ENCODE measurements around the gene ACVRL1. TPM values are rescaled to one million over a fixed set of nuclear protein-coding genes. Genes with fewer than 3 reads are reported as not detected.

Gene ACVRL1
- total and polyA plus RNA-seq, 5 experiments from 2014 or later: not detected

DNA sequence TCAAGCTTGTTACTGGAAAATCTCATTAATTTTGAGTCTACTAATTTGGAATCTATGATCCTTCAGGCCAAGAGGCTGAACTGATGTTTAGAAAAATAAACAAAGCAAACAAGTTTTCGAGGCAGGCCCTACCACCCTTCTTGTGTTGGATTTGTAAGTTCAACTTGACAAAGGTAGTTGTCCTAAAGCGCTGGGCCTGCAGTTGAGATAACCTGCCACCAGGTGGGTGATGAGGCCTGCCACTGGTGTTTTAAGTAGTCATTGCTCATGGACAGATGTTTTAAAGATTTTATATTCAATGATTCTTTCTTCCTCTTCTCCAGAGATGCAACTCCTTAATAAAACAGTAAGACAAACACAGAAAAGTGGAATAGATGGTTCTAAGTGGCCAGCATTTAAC, 19.4 kb downstream of the ACVRL1 start:
- peaks cover 5 to 21% (median 9%) of the 10 kb centered on the region in 4 donors for H3K4me1 Mint-ChIP-seq
- no peaks in the 10 kb centered on the region for H3K9me3 Mint-ChIP-seq
- no peak overlapping the region for H3K27ac Mint-ChIP-seq
- no peaks in the 10 kb centered on the region for H3K27me3 Mint-ChIP-seq
- DNase-seq (peak in 9 of 10 donors; percentile 24 to 72 (median 36)), ATAC-seq (peak; percentile 62 to 67)
- no peaks in the 10 kb centered on the region for H3K36me3 Mint-ChIP-seq
- POLR2A ChIA-PET: no interaction called here
- H3K4me3 Mint-ChIP-seq: no peak overlapping the region

DNA sequence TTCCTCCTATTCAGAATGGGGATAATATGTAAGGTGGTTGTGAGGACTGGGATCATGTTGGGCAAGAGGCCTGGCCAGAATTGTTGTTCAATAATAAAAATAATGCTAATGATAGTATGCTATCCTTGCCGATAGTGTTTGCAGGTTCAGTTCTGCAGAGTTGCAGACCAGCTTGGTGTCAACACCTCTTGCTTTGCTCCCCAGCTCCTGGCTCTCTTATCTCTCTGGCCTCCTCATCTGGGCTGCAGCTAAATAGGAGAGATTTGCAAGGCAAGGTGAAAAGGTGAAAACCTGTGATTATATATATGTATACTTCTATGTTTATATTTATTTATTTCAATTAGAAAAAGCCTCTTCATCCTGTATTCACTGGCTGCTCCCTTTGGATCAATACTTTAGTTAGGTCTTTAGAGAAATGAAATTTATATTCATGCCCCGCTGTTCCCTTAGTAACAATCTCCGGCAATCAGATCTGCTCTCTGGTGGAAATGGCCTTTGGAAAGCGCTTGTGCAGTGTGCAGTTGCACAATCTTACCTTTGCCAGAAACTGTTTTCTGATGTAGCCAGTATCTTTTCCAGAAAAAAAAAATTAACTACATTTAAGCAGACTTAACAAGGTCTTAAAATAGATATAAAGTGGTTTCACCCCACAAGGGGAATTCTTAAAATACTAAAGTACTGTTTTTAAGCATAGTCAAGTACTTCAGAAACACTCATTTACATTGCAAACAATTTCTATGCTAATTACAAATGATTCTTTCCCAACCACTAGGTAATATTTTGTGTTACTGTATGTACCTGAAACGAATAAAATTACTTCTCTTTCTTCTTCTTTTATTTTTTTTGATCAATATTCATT, 25.1 kb downstream of the ACVRL1 start:
- POLR2A ChIA-PET: no interaction called here
- Mint-ChIP-seq H3K27me3 (no peaks in the 10 kb centered on the region), H3K4me1 (no peaks in the 10 kb centered on the region), H3K36me3 (no peaks in the 10 kb centered on the region), H3K27ac (no peak overlapping the region), H3K9me3 (no peaks in the 10 kb centered on the region), H3K4me3 (no peak overlapping the region)
- ATAC-seq (no peak), DNase-seq (peak in 1 of 10 donors; percentile 10)

DNA sequence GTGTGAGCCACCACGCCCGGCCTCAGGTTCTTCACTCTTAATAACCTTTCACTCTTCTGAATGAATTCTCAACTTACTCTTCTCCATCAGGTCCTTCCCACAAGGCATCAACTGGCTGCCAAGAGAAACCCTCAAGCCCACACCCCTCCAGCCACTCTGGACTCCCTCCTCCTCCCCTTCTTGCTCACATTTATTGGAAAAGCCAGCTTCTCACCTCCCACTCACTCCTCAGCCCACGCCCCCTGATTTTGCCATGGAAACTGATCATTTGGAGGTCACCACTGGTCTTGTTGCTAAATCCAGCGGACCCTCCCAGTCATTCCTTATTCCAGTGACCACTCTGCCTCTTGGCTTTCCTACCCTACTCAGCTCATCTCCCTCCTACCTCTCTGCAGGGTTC, 26.8 kb downstream of the ACVRL1 start:
- no peaks in the 10 kb centered on the region for H3K27me3 Mint-ChIP-seq
- H3K4me3 Mint-ChIP-seq: no peak overlapping the region
- DNase-seq (no peak), ATAC-seq (no peak)
- H3K4me1 Mint-ChIP-seq: no peaks in the 10 kb centered on the region
- H3K9me3 Mint-ChIP-seq: no peaks in the 10 kb centered on the region
- POLR2A ChIA-PET: no interaction called here
- H3K36me3 Mint-ChIP-seq: no peaks in the 10 kb centered on the region
- no peak overlapping the region for H3K27ac Mint-ChIP-seq

DNA sequence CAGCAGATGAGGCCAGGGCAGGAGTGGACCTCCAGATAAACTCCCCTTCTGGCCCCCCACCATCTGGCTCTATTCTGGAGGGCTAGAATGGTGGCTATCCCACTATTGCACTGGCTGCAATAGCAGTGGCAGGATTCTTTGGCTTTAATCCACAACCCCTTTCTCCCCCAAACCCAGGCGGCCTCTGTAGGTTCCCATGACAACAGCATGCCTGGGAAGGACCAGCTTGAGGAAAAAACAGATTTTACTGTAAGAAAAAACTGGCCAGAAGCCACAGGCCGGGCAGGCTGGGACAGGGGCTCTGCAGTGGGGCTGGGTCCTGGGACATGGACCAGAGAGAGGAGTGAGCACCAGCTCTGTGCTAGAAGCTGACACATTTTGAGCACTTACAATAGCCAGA, 30.6 kb downstream of the ACVRL1 start:
- POLR2A ChIA-PET: no interaction called here

DNA sequence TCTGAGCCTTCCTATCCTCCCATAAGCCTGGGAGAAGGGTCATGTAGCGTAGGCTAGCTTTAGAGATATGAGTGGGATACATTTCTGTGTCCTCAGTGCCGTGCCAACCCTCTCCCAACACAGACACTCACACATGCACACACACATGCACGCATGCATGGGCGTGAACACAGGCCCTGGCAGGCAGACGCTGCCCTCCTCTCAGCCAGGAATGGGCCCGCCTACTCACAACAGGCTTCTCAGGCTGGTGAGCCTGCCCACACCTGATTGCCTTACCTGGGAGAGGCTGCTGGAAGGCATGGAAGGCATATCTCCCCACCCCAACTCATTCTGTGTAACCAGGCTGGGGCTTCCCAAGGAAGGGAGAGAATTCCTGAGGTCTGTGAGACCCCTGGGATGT, 31.4 kb downstream of the ACVRL1 start:
- DNase-seq: no peak
- no peaks in the 10 kb centered on the region for H3K36me3 Mint-ChIP-seq
- H3K4me3 Mint-ChIP-seq: no peak overlapping the region
- POLR2A ChIA-PET: no interaction called here
- H3K9me3 Mint-ChIP-seq: peaks cover 0 to 5% (median 0%) of the 10 kb centered on the region in 9 donors
- no peak overlapping the region for H3K27ac Mint-ChIP-seq
- H3K27me3 Mint-ChIP-seq: peaks cover 0 to 17% (median 7%) of the 10 kb centered on the region in 5 donors
- H3K4me1 Mint-ChIP-seq: peaks cover 2 to 8% (median 6%) of the 10 kb centered on the region in 4 donors
- no peak for ATAC-seq

More for the DNA sequence above, 30.6 kb downstream of the ACVRL1 start:
- no peak for ATAC-seq
- H3K36me3 Mint-ChIP-seq: no peaks in the 10 kb centered on the region
- no peak overlapping the region for H3K4me3 Mint-ChIP-seq
- no peaks in the 10 kb centered on the region for H3K9me3 Mint-ChIP-seq
- H3K4me1 Mint-ChIP-seq: peaks cover 2 to 8% (median 6%) of the 10 kb centered on the region in 4 donors
- no peak for DNase-seq
- no peak overlapping the region for H3K27ac Mint-ChIP-seq
- H3K27me3 Mint-ChIP-seq: peaks cover 0 to 17% (median 7%) of the 10 kb centered on the region in 5 donors

DNA sequence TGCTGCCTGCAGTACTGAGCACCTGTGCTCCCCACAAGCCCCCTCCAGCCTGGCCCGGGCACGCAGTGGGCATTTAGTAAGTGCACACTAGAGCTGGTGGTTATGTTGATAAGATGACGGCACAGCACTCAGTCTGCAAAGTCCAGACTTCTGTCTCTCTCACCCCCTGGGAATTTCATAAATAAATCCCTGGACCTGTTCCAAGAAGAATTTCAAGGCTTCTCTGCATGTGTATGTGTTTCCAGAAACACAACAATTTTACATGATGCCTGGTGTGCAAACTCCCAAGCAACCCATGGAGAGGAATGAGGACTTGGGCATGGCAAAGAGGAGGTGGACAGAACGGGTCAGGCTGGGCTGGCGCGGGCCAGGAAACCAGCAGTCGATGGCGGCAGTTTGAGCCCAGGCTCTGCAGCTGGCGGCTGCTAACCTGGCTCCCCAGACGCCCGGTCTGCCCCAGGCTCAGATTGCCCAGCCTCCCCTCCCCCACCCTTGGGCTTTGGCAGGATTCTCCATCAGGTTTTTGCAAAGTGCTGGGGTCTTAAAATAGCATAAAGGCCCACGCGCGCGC, 33.8 kb downstream of the ACVRL1 start:
- Mint-ChIP-seq H3K4me1 (peaks cover 2 to 8% (median 6%) of the 10 kb centered on the region in 4 donors), H3K9me3 (peaks cover 0 to 22% (median 13%) of the 10 kb centered on the region in 9 donors), H3K4me3 (no peak overlapping the region), H3K36me3 (peaks cover 0 to 14% (median 3%) of the 10 kb centered on the region in 3 donors), H3K27me3 (peaks cover 0 to 17% (median 7%) of the 10 kb centered on the region in 5 donors), H3K27ac (no peak overlapping the region)
- DNase-seq (no peak), ATAC-seq (no peak)
- POLR2A ChIA-PET: no interaction called here

DNA sequence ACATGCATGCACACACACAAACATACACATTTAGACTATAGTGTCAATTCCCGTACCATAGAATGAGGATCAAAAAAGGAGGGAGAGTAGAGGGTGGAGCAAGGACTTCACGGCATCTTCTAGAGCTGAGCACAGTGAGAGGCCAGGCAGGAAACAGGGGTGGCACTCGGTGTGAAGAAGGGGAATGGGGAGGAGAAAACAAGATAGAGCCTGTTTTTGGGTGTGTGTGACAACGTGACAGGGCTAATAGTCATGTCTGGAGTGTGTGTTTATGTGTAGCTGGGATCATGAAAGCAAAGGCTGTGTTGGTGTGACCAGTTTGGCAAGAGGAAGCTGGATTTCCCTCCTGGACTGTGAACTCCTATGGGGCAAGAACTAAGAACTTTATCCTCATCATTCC, 34.3 kb downstream of the ACVRL1 start:
- no peak for DNase-seq
- peaks cover 2 to 8% (median 6%) of the 10 kb centered on the region in 4 donors for H3K4me1 Mint-ChIP-seq
- H3K4me3 Mint-ChIP-seq: no peak overlapping the region
- H3K27me3 Mint-ChIP-seq: peaks cover 0 to 17% (median 7%) of the 10 kb centered on the region in 5 donors
- no peak overlapping the region for H3K27ac Mint-ChIP-seq
- peaks cover 0 to 22% (median 13%) of the 10 kb centered on the region in 9 donors for H3K9me3 Mint-ChIP-seq
- H3K36me3 Mint-ChIP-seq: peaks cover 0 to 14% (median 3%) of the 10 kb centered on the region in 3 donors
- ATAC-seq: no peak
- POLR2A ChIA-PET: no interaction called here

DNA sequence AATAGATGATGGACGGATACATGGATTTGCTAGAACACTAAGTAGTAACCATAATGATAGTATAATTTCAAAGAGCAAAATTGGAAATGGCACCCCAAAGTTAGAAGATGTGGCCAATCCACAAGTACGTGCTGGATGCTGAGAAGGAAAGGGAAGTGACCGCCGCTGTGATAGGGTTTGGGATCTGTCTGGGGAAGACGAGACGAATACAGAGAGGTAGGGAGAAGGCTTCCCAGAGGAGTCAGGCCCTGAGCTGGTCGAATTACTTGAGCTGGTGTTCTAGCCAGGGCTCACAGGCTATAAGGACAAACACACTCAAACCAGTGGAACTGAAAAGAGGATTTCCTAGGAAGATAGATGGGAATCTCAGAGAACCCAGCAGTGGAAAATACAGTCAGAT, 34.8 kb downstream of the ACVRL1 start:
- peaks cover 0 to 14% (median 3%) of the 10 kb centered on the region in 3 donors for H3K36me3 Mint-ChIP-seq
- POLR2A ChIA-PET: no interaction called here
- ATAC-seq (no peak), DNase-seq (no peak)
- H3K27ac Mint-ChIP-seq: no peak overlapping the region
- peaks cover 2 to 8% (median 6%) of the 10 kb centered on the region in 4 donors for H3K4me1 Mint-ChIP-seq
- H3K4me3 Mint-ChIP-seq: no peak overlapping the region
- H3K27me3 Mint-ChIP-seq: peaks cover 0 to 17% (median 7%) of the 10 kb centered on the region in 5 donors
- peaks cover 0 to 23% (median 13%) of the 10 kb centered on the region in 9 donors for H3K9me3 Mint-ChIP-seq

DNA sequence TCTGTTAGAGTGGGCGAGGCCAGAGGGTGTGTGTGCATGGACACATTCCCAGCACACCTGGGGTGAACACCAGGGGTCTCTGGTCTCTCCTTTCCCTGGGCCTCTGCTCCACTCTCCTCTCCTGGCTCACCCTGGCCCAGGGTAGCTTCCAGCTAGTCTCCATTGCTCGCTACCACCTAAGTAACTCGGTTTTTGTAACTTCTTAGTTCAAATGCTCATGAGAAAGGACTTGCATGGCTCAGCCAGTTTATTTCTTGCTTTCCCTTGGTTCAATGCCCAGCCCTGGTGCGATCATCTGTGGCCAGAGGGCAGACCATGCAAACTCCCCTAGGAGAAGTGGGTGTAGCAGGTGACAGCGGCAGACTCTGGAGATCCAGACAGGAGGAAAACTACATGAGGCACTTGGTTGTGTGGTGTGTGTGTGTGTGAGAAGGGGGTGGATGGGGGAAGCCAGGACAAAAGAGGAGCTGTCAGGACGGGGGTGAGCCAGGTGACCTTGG, 35.2 kb downstream of the ACVRL1 start:
- ATAC-seq (no peak), DNase-seq (no peak)
- Mint-ChIP-seq H3K4me3 (no peak overlapping the region), H3K9me3 (peaks cover 0 to 23% (median 13%) of the 10 kb centered on the region in 9 donors), H3K36me3 (peaks cover 0 to 14% (median 3%) of the 10 kb centered on the region in 3 donors), H3K27me3 (peaks cover 0 to 17% (median 7%) of the 10 kb centered on the region in 5 donors), H3K27ac (no peak overlapping the region), H3K4me1 (peaks cover 2 to 8% (median 6%) of the 10 kb centered on the region in 4 donors)
- POLR2A ChIA-PET: no interaction called here

DNA sequence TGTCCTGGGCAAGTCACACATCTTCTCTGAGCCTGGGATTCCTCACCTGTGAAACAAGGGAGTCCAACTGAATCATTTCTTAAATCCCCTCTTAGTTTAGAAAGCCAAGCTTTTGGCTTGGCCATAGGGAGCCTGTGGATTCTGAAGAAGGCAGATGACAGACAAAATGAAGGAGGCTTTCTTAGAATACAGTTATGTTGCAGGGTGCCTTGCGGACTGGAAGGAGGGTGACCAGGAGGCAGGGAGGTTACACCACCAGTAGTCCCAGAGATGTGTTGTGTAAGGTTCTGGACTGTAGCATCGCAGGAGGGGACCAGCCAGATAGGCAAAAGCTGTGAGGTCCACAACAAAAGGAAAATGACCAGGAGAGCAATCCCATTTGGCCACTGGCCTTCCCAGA, 36.0 kb downstream of the ACVRL1 start:
- Mint-ChIP-seq H3K9me3 (peaks cover 0 to 23% (median 13%) of the 10 kb centered on the region in 9 donors), H3K4me3 (peak overlapping the region in 1 of 10 donors; percentile 5), H3K27me3 (peaks cover 0 to 17% (median 7%) of the 10 kb centered on the region in 5 donors), H3K27ac (no peak overlapping the region), H3K36me3 (peaks cover 0 to 14% (median 3%) of the 10 kb centered on the region in 3 donors), H3K4me1 (peaks cover 2 to 8% (median 6%) of the 10 kb centered on the region in 4 donors)
- POLR2A ChIA-PET: no interaction called here
- ATAC-seq: no peak
- DNase-seq: no peak

DNA sequence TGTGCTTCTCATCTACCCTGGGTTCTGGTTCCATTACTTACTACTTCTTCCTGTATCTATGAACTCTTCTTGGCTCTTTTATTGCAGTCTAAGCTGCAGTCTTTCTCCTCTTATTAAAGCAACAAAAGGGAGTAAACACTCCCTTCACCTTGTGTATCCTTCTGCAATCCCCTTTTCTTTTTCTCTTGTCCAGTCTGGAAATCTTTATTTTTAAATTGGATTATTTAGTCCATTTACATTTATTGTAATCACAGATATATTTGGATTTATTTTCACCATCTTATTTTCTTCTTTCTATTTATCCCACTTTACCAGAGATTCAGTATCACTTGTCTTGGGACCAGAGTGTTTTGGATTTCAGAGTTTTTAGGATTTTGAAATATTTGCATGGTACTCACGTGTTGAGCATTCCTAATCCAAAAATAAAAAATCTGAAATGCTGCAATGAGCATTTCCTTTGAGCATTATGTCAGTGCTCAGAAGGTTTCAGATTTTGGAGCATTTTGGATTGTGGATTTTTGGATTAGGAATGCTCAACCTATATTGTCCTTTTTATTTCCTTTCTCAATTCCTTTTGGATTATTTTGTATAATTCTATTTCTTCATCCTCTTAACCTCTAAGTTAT, 37.4 kb downstream of the ACVRL1 start:
- H3K36me3 Mint-ChIP-seq: peaks cover 0 to 14% (median 3%) of the 10 kb centered on the region in 3 donors
- peaks cover 2 to 8% (median 6%) of the 10 kb centered on the region in 4 donors for H3K4me1 Mint-ChIP-seq
- POLR2A ChIA-PET: no interaction called here
- H3K27me3 Mint-ChIP-seq: peaks cover 0 to 17% (median 7%) of the 10 kb centered on the region in 5 donors
- ATAC-seq: no peak
- DNase-seq: no peak
- H3K4me3 Mint-ChIP-seq: no peak overlapping the region
- no peak overlapping the region for H3K27ac Mint-ChIP-seq
- H3K9me3 Mint-ChIP-seq: peaks cover 0 to 23% (median 13%) of the 10 kb centered on the region in 9 donors

DNA sequence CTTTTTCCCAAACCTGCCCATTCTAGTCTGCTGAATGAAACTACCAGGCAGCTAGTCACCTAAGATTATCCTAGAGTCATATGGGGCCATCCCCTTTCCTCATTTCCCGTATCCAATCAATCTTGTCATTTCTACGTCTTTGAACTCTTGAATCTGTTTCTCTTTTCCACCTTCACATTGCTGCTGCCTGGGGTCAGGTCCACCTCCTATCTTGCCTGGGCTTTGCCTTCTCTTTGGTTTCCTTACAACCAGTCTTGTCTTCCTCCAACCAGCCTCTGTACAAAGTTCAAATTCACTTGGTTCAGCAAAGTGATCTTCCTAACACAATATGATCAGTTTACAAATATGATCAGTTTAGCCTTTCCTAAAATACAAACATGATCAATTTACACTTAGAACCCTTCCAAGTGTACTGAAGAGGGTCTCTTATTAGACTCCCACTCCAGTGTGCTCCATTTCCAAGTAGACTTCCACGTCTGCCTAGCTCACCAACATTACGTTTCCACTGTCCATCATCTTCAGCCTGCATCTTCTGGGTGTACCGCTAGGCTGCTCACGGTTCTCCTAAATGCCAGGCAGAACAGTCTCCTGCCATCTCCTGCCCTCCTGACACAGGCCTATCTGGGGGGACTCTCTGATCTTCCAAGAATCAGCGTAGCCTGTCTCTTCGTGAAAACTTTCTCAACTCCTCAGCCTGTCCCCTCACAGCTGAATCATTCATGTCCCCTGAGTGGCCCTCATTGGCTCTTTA, 40.1 kb downstream of the ACVRL1 start:
- no peak for DNase-seq
- Mint-ChIP-seq H3K4me3 (no peak overlapping the region), H3K36me3 (peaks cover 0 to 14% (median 3%) of the 10 kb centered on the region in 3 donors), H3K27ac (no peak overlapping the region), H3K27me3 (peaks cover 0 to 4% (median 1%) of the 10 kb centered on the region in 5 donors), H3K9me3 (peaks cover 0 to 23% (median 13%) of the 10 kb centered on the region in 9 donors), H3K4me1 (peaks cover 4 to 9% (median 7%) of the 10 kb centered on the region in 4 donors)
- POLR2A ChIA-PET: interaction anchor here (0.5 kb wide), 1 partner anchor 557 kb away, joined by 4 read pairs; no protein-coding TSS in a partner anchor
- ATAC-seq: no peak
